Measurements from ENCODE around the gene PPP4R2.
"Not testable (repeated sequence)": the region's sequence is repeated elsewhere in the genome, so short reads cannot be mapped to it uniquely, and the experiment has no call there.

The PPP4R2 gene

GRCh38 chr3:72998466-72998865 lies 1.9 kb downstream of the PPP4R2 start:
- ATAC-seq: no peak
- no peak for TF ChIP-seq ZC3H10 (CRISPR knock-in tag; IDR thresholded peaks at IDR 0.05)
- no peak for TF ChIP-seq OSR1 (CRISPR knock-in tag; IDR thresholded peaks at IDR 0.05)
- TF ChIP-seq ZNF8 (CRISPR knock-in tag; IDR thresholded peaks at IDR 0.05): no peak
- TF ChIP-seq CREB5 (CRISPR knock-in tag; IDR thresholded peaks at IDR 0.05; ENCODE audit: low read depth): no peak
- no peak for TF ChIP-seq SNAI2 (CRISPR knock-in tag; IDR thresholded peaks at IDR 0.05)
- TF ChIP-seq ARNTL (CRISPR knock-in tag; IDR thresholded peaks at IDR 0.05; ENCODE audit: borderline replicate concordance, low read depth): no peak
- TF ChIP-seq ZNF565 (CRISPR knock-in tag; conservative IDR thresholded peaks at IDR 0.05; ENCODE audit: low read depth): no peak
- TF ChIP-seq ZFP3 (CRISPR knock-in tag; IDR thresholded peaks at IDR 0.05): no peak
- no peak for TF ChIP-seq TOX (CRISPR knock-in tag; IDR thresholded peaks at IDR 0.05; ENCODE audit: borderline replicate concordance)
- TF ChIP-seq BACH2 (CRISPR knock-in tag; IDR thresholded peaks at IDR 0.05; ENCODE audit: borderline replicate concordance): no peak
- TF ChIP-seq ZNF70 (CRISPR knock-in tag; IDR thresholded peaks at IDR 0.05): no peak
- TF ChIP-seq PPARA (CRISPR knock-in tag; IDR thresholded peaks at IDR 0.05; ENCODE audit: borderline replicate concordance): no peak

- no peak for ATAC-seq
- TF ChIP-seq RARB (CRISPR knock-in tag; IDR thresholded peaks at IDR 0.05) (no peak), SNAI2 (CRISPR knock-in tag; IDR thresholded peaks at IDR 0.05) (no peak), TCF4 (CRISPR knock-in tag; IDR thresholded peaks at IDR 0.05; ENCODE audit: borderline replicate concordance) (no peak), GLIS3 (CRISPR knock-in tag; IDR thresholded peaks at IDR 0.05) (no peak), TOX (CRISPR knock-in tag; IDR thresholded peaks at IDR 0.05; ENCODE audit: borderline replicate concordance) (no peak), OSR1 (CRISPR knock-in tag; IDR thresholded peaks at IDR 0.05) (no peak), ZNF70 (CRISPR knock-in tag; IDR thresholded peaks at IDR 0.05) (no peak), ISL1 (CRISPR knock-in tag; IDR thresholded peaks at IDR 0.05) (no peak), ZFP30 (CRISPR knock-in tag; IDR thresholded peaks at IDR 0.05) (no peak), POU6F1 (CRISPR knock-in tag; IDR thresholded peaks at IDR 0.05; ENCODE audit: borderline replicate concordance, low read depth) (no peak), ZC3H10 (CRISPR knock-in tag; IDR thresholded peaks at IDR 0.05) (no peak), ZFP3 (CRISPR knock-in tag; IDR thresholded peaks at IDR 0.05) (no peak)
Observed at GRCh38 chr3:72999951-73000350, 3.3 kb downstream of the PPP4R2 start.

- ATAC-seq: not testable (repeated sequence)
Observed at GRCh38 chr3:73003050-73003449, 6.4 kb downstream of the PPP4R2 start.

- no peak for ATAC-seq
- TF ChIP-seq ZC3H10 (CRISPR knock-in tag; IDR thresholded peaks at IDR 0.05) (no peak), RARB (CRISPR knock-in tag; IDR thresholded peaks at IDR 0.05) (no peak), TOX (CRISPR knock-in tag; IDR thresholded peaks at IDR 0.05; ENCODE audit: borderline replicate concordance) (no peak), CREB5 (CRISPR knock-in tag; IDR thresholded peaks at IDR 0.05; ENCODE audit: low read depth) (no peak)
Observed at GRCh38 chr3:73004316-73004715, 7.7 kb downstream of the PPP4R2 start.

- TF ChIP-seq ZNF70 (CRISPR knock-in tag; IDR thresholded peaks at IDR 0.05) (no peak), OSR1 (CRISPR knock-in tag; IDR thresholded peaks at IDR 0.05) (no peak), BACH2 (CRISPR knock-in tag; IDR thresholded peaks at IDR 0.05; ENCODE audit: borderline replicate concordance) (no peak), ISL1 (CRISPR knock-in tag; IDR thresholded peaks at IDR 0.05) (no peak), RARB (CRISPR knock-in tag; IDR thresholded peaks at IDR 0.05) (no peak)
- ATAC-seq: no peak
Observed at GRCh38 chr3:73007992-73008712, 11.5 kb downstream of the PPP4R2 start.

- no peak for ATAC-seq
- no peak for TF ChIP-seq ZFP3 (CRISPR knock-in tag; IDR thresholded peaks at IDR 0.05)
- TF ChIP-seq CREB5 (CRISPR knock-in tag; IDR thresholded peaks at IDR 0.05; ENCODE audit: low read depth): no peak
- TF ChIP-seq TOX (CRISPR knock-in tag; IDR thresholded peaks at IDR 0.05; ENCODE audit: borderline replicate concordance): no peak
- no peak for TF ChIP-seq ISL1 (CRISPR knock-in tag; IDR thresholded peaks at IDR 0.05)
- no peak for TF ChIP-seq ESRRG (CRISPR knock-in tag; IDR thresholded peaks at IDR 0.05)
- TF ChIP-seq RARB (CRISPR knock-in tag; IDR thresholded peaks at IDR 0.05): no peak
- TF ChIP-seq POU6F1 (CRISPR knock-in tag; IDR thresholded peaks at IDR 0.05; ENCODE audit: borderline replicate concordance, low read depth): no peak
- no peak for TF ChIP-seq OSR1 (CRISPR knock-in tag; IDR thresholded peaks at IDR 0.05)
- TF ChIP-seq CSRNP3 (CRISPR knock-in tag; IDR thresholded peaks at IDR 0.05): no peak
- TF ChIP-seq ZNF565 (CRISPR knock-in tag; conservative IDR thresholded peaks at IDR 0.05; ENCODE audit: low read depth): no peak
- no peak for TF ChIP-seq ZNF70 (CRISPR knock-in tag; IDR thresholded peaks at IDR 0.05)
- no peak for TF ChIP-seq PPARA (CRISPR knock-in tag; IDR thresholded peaks at IDR 0.05; ENCODE audit: borderline replicate concordance)
Observed at GRCh38 chr3:73009008-73009407, 12.4 kb downstream of the PPP4R2 start.

Measured in SK-N-SH treated with all-trans-retinoic acid at 6 μM for 48 hours (cell line).